Trophoblast cell (in vitro differentiated cells and primary cell): Measurements from ENCODE around the gene HEXIM2.

Experiments used
- DNase-seq, 2 donors: peaks; one replicate each; pipeline ENCODE4 v3.0.0-alpha.2; 2016
- H2AFZ ChIP-seq: 2 replicates; pipeline ENCODE4 v1.6.1; 2013; ENCODE audit warnings: low read length, moderate library complexity, mild to moderate bottlenecking; ENCODE audit not compliant: insufficient read depth, poor library complexity
- H2AK5ac ChIP-seq: 2 replicates; pipeline ENCODE4 v1.6.1; 2013; ENCODE audit warnings: mild to moderate bottlenecking, low read length
- H2BK120ac ChIP-seq: 2 replicates; pipeline ENCODE4 v1.6.1; 2013; ENCODE audit warnings: low read length, mild to moderate bottlenecking, moderate library complexity; ENCODE audit not compliant: insufficient read depth, poor library complexity
- H2BK12ac ChIP-seq: 2 replicates; pipeline ENCODE4 v1.6.1; 2013; ENCODE audit warnings: mild to moderate bottlenecking, low read length, moderate library complexity
- H2BK5ac ChIP-seq: 2 replicates; pipeline ENCODE4 v1.6.1; 2013; ENCODE audit warnings: low read length, low read depth, moderate library complexity, mild to moderate bottlenecking; ENCODE audit not compliant: poor library complexity
- H3K14ac ChIP-seq: 2 replicates; pipeline ENCODE4 v1.6.1; 2013; ENCODE audit warnings: mild to moderate bottlenecking, low read length
- H3K18ac ChIP-seq: 2 replicates; pipeline ENCODE4 v1.6.1; 2013; ENCODE audit warnings: mild to moderate bottlenecking, low read length
- H3K23ac ChIP-seq: 2 replicates; pipeline ENCODE4 v1.6.1; 2013; ENCODE audit warnings: low read length
- H3K27ac ChIP-seq: 2 replicates; pipeline ENCODE4 v1.5.1; 2013; ENCODE audit warnings: low read depth, mild to moderate bottlenecking, inconsistent platforms, low read length, moderate library complexity
- H3K27me3 ChIP-seq: 2 replicates; pipeline ENCODE4 v1.6.1; 2013; ENCODE audit warnings: inconsistent platforms, mild to moderate bottlenecking, low read length, moderate library complexity; ENCODE audit not compliant: insufficient read depth
- H3K36me3 ChIP-seq, 2 experiments: 1 replicate in 1 of 2; 2 replicates in 1 of 2; pipeline ENCODE4 v1.6.1; 2013; ENCODE audit warnings: low read length in 2 of 2, mild to moderate bottlenecking in 2 of 2, moderate library complexity in 1 of 2; ENCODE audit not compliant: insufficient read depth in 2 of 2, control insufficient read depth in 1 of 2
- H3K4ac ChIP-seq: 2 replicates; pipeline ENCODE4 v1.6.1; 2013; ENCODE audit warnings: low read depth, mild to moderate bottlenecking, low read length, moderate library complexity
- H3K4me1 ChIP-seq, 2 experiments: 1 replicate in 1 of 2; 2 replicates in 1 of 2; pipeline ENCODE4 v1.6.1; 2013; ENCODE audit warnings: low read length in 2 of 2, mild to moderate bottlenecking in 2 of 2, moderate library complexity in 1 of 2; ENCODE audit not compliant: insufficient read depth in 2 of 2, control insufficient read depth in 1 of 2
- H3K4me2 ChIP-seq: 2 replicates; pipeline ENCODE4 v1.6.1; 2013; ENCODE audit warnings: inconsistent platforms, mild to moderate bottlenecking, low read length, moderate library complexity
- H3K4me3 ChIP-seq: 2 replicates; pipeline ENCODE4 v1.5.1; 2013; ENCODE audit warnings: mild to moderate bottlenecking, low read depth, low read length, inconsistent platforms
- H3K79me1 ChIP-seq: one replicate; pipeline ENCODE4 v1.6.1; 2013; ENCODE audit warnings: low read length
- H3K79me2 ChIP-seq: 2 replicates; pipeline ENCODE4 v1.6.1; 2013; ENCODE audit warnings: low read length, mild to moderate bottlenecking; ENCODE audit not compliant: control insufficient read depth, insufficient read depth, poor library complexity
- H3K9ac ChIP-seq: 2 replicates; pipeline ENCODE4 v1.6.1; 2013; ENCODE audit warnings: mild to moderate bottlenecking, low read length
- H3K9me3 ChIP-seq: 2 replicates; pipeline ENCODE4 v1.6.1; 2013; ENCODE audit warnings: low read depth, mild to moderate bottlenecking, control low read depth, inconsistent platforms, low read length; ENCODE audit not compliant: insufficient read depth
- H4K12ac ChIP-seq: 2 replicates; pipeline ENCODE4 v1.6.1; 2013; ENCODE audit warnings: low read depth, mild to moderate bottlenecking, low read length, moderate library complexity
- H4K8ac ChIP-seq: 2 replicates; pipeline ENCODE4 v1.6.1; 2013; ENCODE audit warnings: low read depth, mild to moderate bottlenecking, low read length, moderate library complexity
- H4K91ac ChIP-seq: one replicate; pipeline ENCODE4 v1.6.1; 2013; ENCODE audit warnings: low read depth, mild to moderate bottlenecking, low read length, moderate library complexity
- WGBS: extraction: QIAGEN DNeasy Blood & Tissue Kit; methylation state at CpG from one replicate; pipeline ENCODE4 v1.1.7; 2013; ENCODE audit warnings: missing lambda C conversion rate; ENCODE audit not compliant: insufficient read length, insufficient coverage; ENCODE audit errors: extremely low coverage; 5-methylcytosine and 5-hydroxymethylcytosine counted together

HEXIM2 gene

GRCh38 chr17:45146592-45146889 is 15.1 kb upstream of the HEXIM2 start:
- H2AFZ ChIP-seq: no peak overlapping the region
- WGBS: no CpG with 5 or more reads among the region's 4 CpGs

DNA sequence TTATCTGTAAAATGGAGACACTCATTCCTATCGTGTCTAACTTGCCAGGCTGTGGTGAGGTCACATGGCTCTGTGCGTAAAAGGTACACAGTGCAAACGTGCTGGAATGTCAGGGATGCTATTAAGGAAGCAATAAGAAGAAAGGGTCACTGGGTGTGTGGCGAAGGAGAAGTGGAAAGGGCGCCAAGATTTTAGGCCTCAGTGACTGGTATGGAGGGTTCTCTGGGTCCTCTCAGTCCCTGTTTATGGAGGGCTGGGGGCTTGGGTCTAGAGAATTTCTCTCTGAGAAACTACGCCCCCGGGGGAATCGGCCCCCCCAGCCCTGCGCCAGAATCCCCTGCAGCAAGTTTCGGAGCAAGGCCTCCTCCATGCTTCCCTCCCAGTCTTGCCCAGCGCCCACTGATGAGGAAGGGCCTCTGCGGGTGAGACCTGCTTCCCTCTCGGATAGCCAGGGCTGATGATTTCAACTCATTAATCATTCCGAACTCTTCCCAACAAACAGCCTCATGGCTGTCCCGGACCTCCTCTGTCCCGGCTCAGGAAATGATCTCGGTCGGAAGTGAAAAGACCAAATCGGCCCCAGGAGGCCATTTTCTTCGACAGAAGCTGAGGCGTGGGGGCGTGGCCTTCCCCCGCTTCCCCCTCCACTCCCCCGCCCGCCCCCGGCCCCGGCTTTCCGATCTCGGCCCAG is 14.6 kb upstream of the HEXIM2 start:
- Histone ChIP-seq H3K27me3 (no peaks in the 10 kb centered on the region), H3K79me2 (peaks cover 20% of the 10 kb centered on the region), H3K27ac (peak overlapping the region; percentile 95), H3K4me2 (peak overlapping the region; percentile 49), H3K9me3 (no peaks in the 10 kb centered on the region), H4K12ac (peak overlapping the region; percentile 95), H3K4me1 (peaks cover 16 to 27% of the 10 kb centered on the region in 2 experiments), H4K8ac (peak overlapping the region; percentile 85), H4K91ac (peak overlapping the region; percentile 92), H2AFZ (peak overlapping the region; percentile 67), H3K18ac (peak overlapping the region; percentile 91), H3K23ac (no peak overlapping the region), H2BK5ac (peak overlapping the region; percentile 94), H3K36me3 (no peaks in the 10 kb centered on the region), H2BK12ac (no peak overlapping the region), H2AK5ac (peak overlapping the region; percentile 77), H3K9ac (peak overlapping the region; percentile 1), H3K4ac (peak overlapping the region; percentile 67), H2BK120ac (peak overlapping the region; percentile 77), H3K4me3 (peak overlapping the region; percentile 78), H3K79me1 (peaks cover 35% of the 10 kb centered on the region), H3K14ac (peak overlapping the region; percentile 88)
- no CpG with 5 or more reads among the region's 29 CpGs for WGBS
- DNase-seq: peak; percentile 91 to 97

More at GRCh38 chr17:45146592-45146889, 15.1 kb upstream of the HEXIM2 start:
- Histone ChIP-seq H3K9me3 (no peaks in the 10 kb centered on the region), H3K27me3 (no peaks in the 10 kb centered on the region), H4K12ac (no peak overlapping the region), H3K4ac (no peak overlapping the region), H3K79me1 (peaks cover 35% of the 10 kb centered on the region), H3K4me3 (no peak overlapping the region), H3K9ac (no peak overlapping the region), H4K91ac (peak overlapping the region; percentile 72), H3K36me3 (no peaks in the 10 kb centered on the region), H3K14ac (peak overlapping the region; percentile 36), H2AK5ac (peak overlapping the region; percentile 33), H2BK12ac (peak overlapping the region; percentile 19), H3K27ac (no peak overlapping the region), H3K23ac (no peak overlapping the region), H2BK5ac (peak overlapping the region; percentile 38), H3K79me2 (peaks cover 20% of the 10 kb centered on the region), H3K18ac (no peak overlapping the region), H4K8ac (peak overlapping the region; percentile 47), H2BK120ac (peak overlapping the region; percentile 34), H3K4me2 (peak overlapping the region; percentile 49), H3K4me1 (peaks cover 16 to 24% of the 10 kb centered on the region in 2 experiments)
- no peak for DNase-seq

- peak overlapping the region; percentile 67 for H2AFZ ChIP-seq
- H3K79me1 ChIP-seq: peaks cover 35% of the 10 kb centered on the region
- H3K27ac ChIP-seq: peak overlapping the region; percentile 95
- H3K4me2 ChIP-seq: peak overlapping the region; percentile 49
- peak overlapping the region; percentile 92 for H4K91ac ChIP-seq
- H4K8ac ChIP-seq: peak overlapping the region; percentile 85
- no peak overlapping the region for H2AK5ac ChIP-seq
- H3K36me3 ChIP-seq: no peaks in the 10 kb centered on the region
- H3K79me2 ChIP-seq: peaks cover 20% of the 10 kb centered on the region
- peak overlapping the region; percentile 94 for H2BK5ac ChIP-seq
- H3K27me3 ChIP-seq: no peaks in the 10 kb centered on the region
- H3K18ac ChIP-seq: peak overlapping the region; percentile 91
- peak overlapping the region; percentile 41 for H3K9ac ChIP-seq
- peak overlapping the region; percentile 77 for H2BK120ac ChIP-seq
- peak; percentile 88 to 97 for DNase-seq
- peak overlapping the region; percentile 88 for H3K14ac ChIP-seq
- H3K4me3 ChIP-seq: peak overlapping the region; percentile 78
- no CpG with 5 or more reads among the region's 38 CpGs for WGBS
- H3K4ac ChIP-seq: peak overlapping the region; percentile 67
- H3K4me1 ChIP-seq: peaks cover 16 to 27% of the 10 kb centered on the region in 2 experiments
- no peak overlapping the region for H2BK12ac ChIP-seq
- no peak overlapping the region for H3K23ac ChIP-seq
- no peaks in the 10 kb centered on the region for H3K9me3 ChIP-seq
- peak overlapping the region; percentile 95 for H4K12ac ChIP-seq
Measured at GRCh38 chr17:45147581-45148182, 14.0 kb upstream of the HEXIM2 start.

DNA sequence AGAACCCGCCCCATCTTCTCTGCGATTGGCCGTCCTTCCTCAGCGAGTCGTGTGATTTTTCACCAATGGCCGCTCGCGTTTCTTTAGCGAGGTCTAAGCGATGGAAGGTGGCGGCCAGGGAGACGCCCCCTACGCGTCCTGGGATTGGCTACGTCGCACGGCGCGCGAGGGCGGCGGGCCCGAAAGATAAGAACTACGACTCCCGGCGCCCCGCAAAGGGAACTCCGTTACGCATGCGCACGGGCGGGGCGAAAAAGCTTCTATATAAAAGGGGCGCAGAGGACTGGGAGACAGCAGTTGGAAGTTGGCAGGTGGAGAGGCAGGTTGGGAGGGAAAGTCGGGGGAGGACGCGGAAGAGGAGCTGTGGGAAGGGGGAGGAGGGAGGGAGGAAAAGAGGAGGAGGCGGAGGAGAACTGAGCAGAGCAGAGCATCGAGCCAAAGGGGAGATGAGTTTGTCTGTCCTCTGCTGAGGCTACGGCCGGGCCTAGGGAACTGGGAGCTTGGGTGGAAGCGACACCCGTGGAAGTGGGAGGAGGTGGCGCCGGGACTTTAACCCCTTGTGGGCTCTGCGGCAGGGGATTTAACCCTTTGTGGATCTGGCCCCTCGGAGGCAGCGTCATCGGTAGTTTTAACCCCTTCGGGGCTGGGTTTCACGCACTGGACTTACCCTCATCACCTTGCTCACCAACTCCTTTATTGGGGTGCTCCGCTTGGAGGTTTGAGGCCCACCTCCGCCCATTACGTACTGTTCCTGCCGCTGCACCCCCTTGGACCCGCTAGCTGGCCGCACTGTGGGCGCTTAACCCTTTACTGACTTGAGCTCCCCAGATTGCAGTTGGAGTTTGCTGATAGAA is 13.3 kb upstream of the HEXIM2 start, which contains the start of gene HEXIM1:
HEXIM1 (plus strand) TSS at position 293 of the 854 bp plus-strand sequence. CDS start 716 bp downstream, outside the sequence.
- H3K4me2 ChIP-seq: peak within 1 kb of the TSS; percentile 88
- peak within 1 kb of the TSS; percentile 67 for H2AFZ ChIP-seq
- peak within 1 kb of the TSS; percentile 95 for H3K27ac ChIP-seq
- H3K4me3 ChIP-seq: peak within 1 kb of the TSS; percentile 90
- peak within 1 kb of the TSS; percentile 85 for H4K8ac ChIP-seq
- peak within 1 kb of the TSS; percentile 93 for H3K14ac ChIP-seq
- H2BK120ac ChIP-seq: peak within 1 kb of the TSS; percentile 81
- peaks cover 16 to 27% of the 10 kb centered on the region in 2 experiments for H3K4me1 ChIP-seq
- H4K12ac ChIP-seq: peak within 1 kb of the TSS; percentile 95
- peak within 1 kb of the TSS; percentile 95 for H3K18ac ChIP-seq
- no peaks in the 10 kb centered on the region for H3K36me3 ChIP-seq
- no peak within 1 kb of the TSS for H3K23ac ChIP-seq
- H4K91ac ChIP-seq: peak within 1 kb of the TSS; percentile 92
- H3K9me3 ChIP-seq: no peaks in the 10 kb centered on the region
- H3K79me1 ChIP-seq: peaks cover 35% of the 10 kb centered on the region
- H2BK12ac ChIP-seq: peak within 1 kb of the TSS; percentile 31
- peak within 1 kb of the TSS; percentile 85 for H3K9ac ChIP-seq
- H3K4ac ChIP-seq: peak within 1 kb of the TSS; percentile 75
- no peaks in the 10 kb centered on the region for H3K27me3 ChIP-seq
- DNase-seq: peak; percentile 100
- peak within 1 kb of the TSS; percentile 94 for H2BK5ac ChIP-seq
- no CpG with 5 or more reads among the region's 58 CpGs for WGBS
- peaks cover 20% of the 10 kb centered on the region for H3K79me2 ChIP-seq
- peak within 1 kb of the TSS; percentile 34 for H2AK5ac ChIP-seq
